Heart left ventricle (tissue), 13 donors: Measurements from ENCODE around the gene SLC22A12.

Experiments
- POLR2A ChIP-seq, 2 donors: fragments of 450-650 bp; IDR thresholded peaks; one replicate each; pipeline ENCODE4 v1.6.1; 2017; ENCODE audit warnings: antibody characterized with exemption in 2 of 2, mild to moderate bottlenecking in 2 of 2, moderate library complexity in 2 of 2
- TF ChIP-seq, protein P1 (sequence below), 12 donors: fragments of 200-600 bp; sonication (generic) in 4 of 12; IDR thresholded peaks; one replicate each; pipeline versions ENCODE4 v1.5.0 to v1.8.0; 2018 to 2022; ENCODE audit warnings: antibody characterized with exemption in 12 of 12, mild to moderate bottlenecking in 5 of 12
- donor health status: ischemic (EF 13 %, LVEDD 7.1; RV severe dilation, severe dysfunction).
- donor health status: DM: no; HTN: yes; CAD: no.
- donor health status: DM: no; HTN: no; CAD: no.
- donor health status: ischemic (EF 25% LVEDD 6.9; RV normal size, moderate dysfunction).
- donor health status: ischemic (EF 25% LVEDD 5.7; RV mildly dilated, moderate dysfunction).
- donor health status: ischemic (EF 35%, LVEDD 5.7; RV mildly dilated, moderate dysfunction).
- donor health status: nonischemic (EF 11% LVEDD 7.7; RV severe dilation, severe dysfunction).
- donor health status: DM: yes; HTN: yes; CAD: no.
- donor health status: PGD.
- donor health status: ischemic (EF 29% LVEDD 5.4; RV normal size, mild dysfunction).
- donor health status: nonischemic (EF 23%, LVEDD 6.1; RV moderate dilation, normal function).

DNA sequence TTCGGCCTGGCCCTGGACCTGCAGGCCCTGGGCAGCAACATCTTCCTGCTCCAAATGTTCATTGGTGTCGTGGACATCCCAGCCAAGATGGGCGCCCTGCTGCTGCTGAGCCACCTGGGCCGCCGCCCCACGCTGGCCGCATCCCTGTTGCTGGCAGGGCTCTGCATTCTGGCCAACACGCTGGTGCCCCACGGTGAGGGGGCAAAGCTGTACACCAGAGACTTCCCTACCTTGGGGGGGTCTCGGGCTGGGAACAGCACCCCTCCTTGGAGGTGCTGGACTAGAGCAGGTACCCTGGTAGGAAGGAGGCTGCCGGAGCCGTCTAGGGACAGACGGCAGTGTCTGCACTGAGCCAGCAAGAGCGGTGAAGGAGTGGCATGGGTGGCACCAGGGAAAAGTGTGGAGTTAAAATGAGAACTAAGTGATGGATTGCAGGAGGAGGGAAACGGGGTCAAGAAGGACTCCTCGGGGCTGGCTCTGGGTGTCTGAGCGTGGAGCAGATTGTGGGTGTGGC is 8.7 kb downstream of the SLC22A12 start:
- TF ChIP-seq, protein P1, sequence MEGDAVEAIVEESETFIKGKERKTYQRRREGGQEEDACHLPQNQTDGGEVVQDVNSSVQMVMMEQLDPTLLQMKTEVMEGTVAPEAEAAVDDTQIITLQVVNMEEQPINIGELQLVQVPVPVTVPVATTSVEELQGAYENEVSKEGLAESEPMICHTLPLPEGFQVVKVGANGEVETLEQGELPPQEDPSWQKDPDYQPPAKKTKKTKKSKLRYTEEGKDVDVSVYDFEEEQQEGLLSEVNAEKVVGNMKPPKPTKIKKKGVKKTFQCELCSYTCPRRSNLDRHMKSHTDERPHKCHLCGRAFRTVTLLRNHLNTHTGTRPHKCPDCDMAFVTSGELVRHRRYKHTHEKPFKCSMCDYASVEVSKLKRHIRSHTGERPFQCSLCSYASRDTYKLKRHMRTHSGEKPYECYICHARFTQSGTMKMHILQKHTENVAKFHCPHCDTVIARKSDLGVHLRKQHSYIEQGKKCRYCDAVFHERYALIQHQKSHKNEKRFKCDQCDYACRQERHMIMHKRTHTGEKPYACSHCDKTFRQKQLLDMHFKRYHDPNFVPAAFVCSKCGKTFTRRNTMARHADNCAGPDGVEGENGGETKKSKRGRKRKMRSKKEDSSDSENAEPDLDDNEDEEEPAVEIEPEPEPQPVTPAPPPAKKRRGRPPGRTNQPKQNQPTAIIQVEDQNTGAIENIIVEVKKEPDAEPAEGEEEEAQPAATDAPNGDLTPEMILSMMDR (IDR thresholded peaks at IDR 0.05) = no peak
- no peak for TF ChIP-seq POLR2A (IDR thresholded peaks at IDR 0.05)
